Lung (tissue), 12 donors: ENCODE data around the gene PTX4. TPM values are rescaled to one million over a fixed set of nuclear protein-coding genes. Genes with fewer than 3 reads are reported as not detected.

Experiments used
- ATAC-seq: fragments of 200-7000 bp; cut with Tn5 transposase; one replicate; pipeline ENCODE4 v1.9.1; 2020; ENCODE audit warnings: moderate number of reproducible peaks; ENCODE audit not compliant: insufficient read depth, low FRiP score
- DNase-seq, 3 donors: peaks; one replicate each; pipeline ENCODE4 v3.0.0-alpha.2; 2013 to 2017
- H3K27ac ChIP-seq, 2 donors: one replicate each; pipeline ENCODE4 v1.5.1; 2013; ENCODE audit warnings: mild to moderate bottlenecking in 2 of 2, moderate library complexity in 2 of 2, control low read depth in 1 of 2, inconsistent platforms in 1 of 2, low read depth in 1 of 2, low read length in 1 of 2
- H3K27me3 ChIP-seq, 3 donors: one replicate each; pipeline ENCODE4 v1.5.1; 2013; ENCODE audit warnings: low read length in 2 of 3; ENCODE audit not compliant: control insufficient read depth in 3 of 3, insufficient read depth in 3 of 3
- H3K36me3 ChIP-seq, 4 donors: one replicate each; pipeline ENCODE4 v1.5.1; 2013; ENCODE audit warnings: low read length in 4 of 4, mild to moderate bottlenecking in 1 of 4, moderate library complexity in 1 of 4; ENCODE audit not compliant: control insufficient read depth in 4 of 4, insufficient read depth in 4 of 4
- H3K4me1 ChIP-seq, 5 donors: one replicate each; pipeline ENCODE4 v1.5.1; 2013; ENCODE audit warnings: low read length in 5 of 5, mild to moderate bottlenecking in 2 of 5, moderate library complexity in 1 of 5; ENCODE audit not compliant: control insufficient read depth in 5 of 5, insufficient read depth in 5 of 5
- H3K4me3 ChIP-seq: one replicate; pipeline ENCODE4 v1.5.1; 2013; ENCODE audit warnings: mild to moderate bottlenecking, control low read depth, moderate library complexity
- H3K9ac ChIP-seq, 2 donors: one replicate each; pipeline ENCODE4 v1.5.1; 2013; ENCODE audit warnings: low read length in 2 of 2, control low read depth in 1 of 2; ENCODE audit not compliant: insufficient read depth in 1 of 2
- H3K9me3 ChIP-seq, 4 donors: one replicate each; pipeline ENCODE4 v1.5.1; 2013; ENCODE audit warnings: low read length in 3 of 4, mild to moderate bottlenecking in 1 of 4, moderate library complexity in 1 of 4; ENCODE audit not compliant: control insufficient read depth in 4 of 4, insufficient read depth in 3 of 4
- CTCF ChIP-seq: IDR thresholded peaks from 2 replicates; pipeline ENCODE4 v1.5.1; 2012; ENCODE audit warnings: mild to moderate bottlenecking; ENCODE audit errors: control extremely low read depth, extremely low read depth
- WGBS, 2 donors: extraction: QIAGEN DNeasy Blood & Tissue Kit; methylation state at CpG; one replicate each; pipeline ENCODE4 v1.1.7; 2013; 5-methylcytosine and 5-hydroxymethylcytosine counted together
- polyA plus RNA-seq, 2 donors: library from polyadenylated mRNA; stranded (reverse); fragments of 200-250 nt; gene quantifications; one replicate each; pipeline ENCODE4 v1.2.1, GENCODE V29; 2013
- total RNA-seq, 2 donors: library from RNA; depleted of rRNA in 1 of 2; stranded (reverse); fragments of >200 nt in 1 of 2; gene quantifications; one replicate each; pipeline ENCODE4 v1.2.1, GENCODE V29; 2014 to 2021
- donor health status: control.
- donor health status: control.
- donor health status: Bipolar disorder and iron deficiency.
- donor health status: healthy.
- donor health status: DM: yes; HTN: yes; CAD: no.

Gene PTX4
- total and polyA plus RNA-seq, 4 donors, result 0.02 to 0.31 (median 0.25) TPM; not detected in 1

- no peaks in the 10 kb centered on the region for H3K4me1 ChIP-seq
- WGBS, 2 donors, result 90% methylated on average over 26 of the region's 26 CpGs
- no peaks in the 10 kb centered on the region for H3K9me3 ChIP-seq
- ATAC-seq (no peak), DNase-seq (no peak)
- H3K27me3 ChIP-seq, result no peaks in the 10 kb centered on the region
- no peak overlapping the region for H3K27ac ChIP-seq
- no peak overlapping the region for H3K4me3 ChIP-seq
- peaks cover 4 to 67% (median 7%) of the 10 kb centered on the region in 4 donors for H3K36me3 ChIP-seq
- no peak overlapping the region for H3K9ac ChIP-seq
- TF ChIP-seq CTCF, result no peak
These were observed 30.3 kb downstream of the PTX4 start for GRCh38 chr16:1458336-1458976.

GRCh38 chr16:1457489-1458245 is 31.1 kb downstream of the PTX4 start:
- no peak overlapping the region for H3K27ac ChIP-seq
- H3K4me1 ChIP-seq, result no peaks in the 10 kb centered on the region
- H3K9me3 ChIP-seq, result no peaks in the 10 kb centered on the region
- H3K27me3 ChIP-seq, result no peaks in the 10 kb centered on the region
- DNase-seq (no peak), ATAC-seq (no peak)
- no peak overlapping the region for H3K9ac ChIP-seq
- H3K36me3 ChIP-seq, result peaks cover 4 to 70% (median 7%) of the 10 kb centered on the region in 4 donors
- no peak for TF ChIP-seq CTCF
- no peak overlapping the region for H3K4me3 ChIP-seq
- WGBS, 2 donors, result 70 to 87% methylated on average over 42 of the region's 42 CpGs

- Histone ChIP-seq H3K4me1 (no peaks in the 10 kb centered on the region), H3K9ac (no peak overlapping the region), H3K36me3 (peaks cover 4 to 77% (median 7%) of the 10 kb centered on the region in 4 donors), H3K27ac (no peak overlapping the region), H3K9me3 (no peaks in the 10 kb centered on the region), H3K27me3 (no peaks in the 10 kb centered on the region), H3K4me3 (no peak overlapping the region)
- ATAC-seq, result no peak
- DNase-seq, result no peak
- TF ChIP-seq CTCF, result no peak
- WGBS, 2 donors, result 94% methylated on average over 16 of the region's 16 CpGs
These were observed 31.8 kb downstream of the PTX4 start for GRCh38 chr16:1456951-1457350.
